HG03520 (cell line): ENCODE results near the gene SUPT5H.
"Not testable (repeated sequence)": the region's sequence is repeated elsewhere in the genome, so short reads cannot be mapped to it uniquely, and the experiment has no call there.

Experiments
- ATAC-seq: cut with Tn5 transposase; IDR thresholded peaks from one replicate; pipeline ENCODE4 v1.9.1; 2021; ENCODE audit warnings: mild to moderate bottlenecking, moderate library complexity; ENCODE audit not compliant: unreplicated experiment

SUPT5H gene

GRCh38 chr19:39424934-39425333 is 20.4 kb upstream of the SUPT5H start:
- no peak for ATAC-seq

GRCh38 chr19:39425744-39426143 is 19.6 kb upstream of the SUPT5H start:
- ATAC-seq, result no peak

- ATAC-seq, result no peak
These were observed 19.2 kb upstream of the SUPT5H start for GRCh38 chr19:39426170-39426569.

GRCh38 chr19:39427707-39428106 is 17.7 kb upstream of the SUPT5H start:
- ATAC-seq, result no peak

- no peak for ATAC-seq
These were observed 16.9 kb upstream of the SUPT5H start for GRCh38 chr19:39428283-39429112.

GRCh38 chr19:39430675-39431593 is 14.4 kb upstream of the SUPT5H start:
- ATAC-seq, result peak; percentile 34

- no peak for ATAC-seq
These were observed 12.7 kb upstream of the SUPT5H start for GRCh38 chr19:39432677-39433025.

GRCh38 chr19:39433480-39434079 is 11.8 kb upstream of the SUPT5H start:
- ATAC-seq, result no peak

- no peak for ATAC-seq
These were observed 11.0 kb upstream of the SUPT5H start for GRCh38 chr19:39434123-39435076.

GRCh38 chr19:39435499-39436349 is 9.7 kb upstream of the SUPT5H start, which contains the start of gene RPS16:
RPS16 (minus strand) TSS chr19:39435949; CDS start chr19:39435895, 54 bp downstream.
- ATAC-seq, result peak; percentile 72

GRCh38 chr19:39436350-39436716 is 9.0 kb upstream of the SUPT5H start:
- ATAC-seq, result no peak

- no peak for ATAC-seq
These were observed 7.0 kb upstream of the SUPT5H start for GRCh38 chr19:39438270-39438934.

GRCh38 chr19:39444598-39445195 is 685 bp upstream of the SUPT5H start:
- no peak for ATAC-seq

GRCh38 chr19:39446365-39447084 is 1.1 kb downstream of the SUPT5H start:
- no peak for ATAC-seq

- no peak for ATAC-seq
These were observed 2.9 kb downstream of the SUPT5H start for GRCh38 chr19:39448271-39448670.

- ATAC-seq, result no peak
These were observed 3.9 kb downstream of the SUPT5H start for GRCh38 chr19:39449116-39449797.

- ATAC-seq, result not testable (repeated sequence)
These were observed 5.9 kb downstream of the SUPT5H start for GRCh38 chr19:39451257-39451656.
